IMR-90 (cell line): Measurements from ENCODE around the gene COL27A1. TPM values are rescaled to one million over a fixed set of nuclear protein-coding genes. Genes with fewer than 3 reads are reported as not detected.

ENCODE experiments used
- ATAC-seq: fragments of 200-7000 bp; cut with Tn5 transposase; 2 replicates; pipeline ENCODE4 v1.9.1; 2020; ENCODE audit warnings: low read depth, mild to moderate bottlenecking, moderate library complexity
- BruUV-seq: library from RNA; stranded (reverse); fragments of 400-500 nt; replicated peaks from 2 replicates; lab custom pipeline; 2021; lab: Mats Ljungman, UMichigan
- CTCF ChIA-PET: fragments of 300-600 bp; formaldehyde crosslinking; extraction: SDS; loops from one replicate; lab custom pipeline; 2021; ENCODE audit warnings: antibody characterized with exemption; lab: Yijun Ruan, JAX
- POLR2A ChIA-PET: fragments of 300-600 bp; sonication (Branson Sonifier 250); formaldehyde crosslinking; loops from one replicate; lab custom pipeline; 2022; ENCODE audit warnings: antibody characterized with exemption; ENCODE audit not compliant: unreplicated experiment; lab: Charles Lee
- DNase-seq: peaks from one replicate; pipeline ENCODE4 v3.0.0; 2013
- H2AFZ ChIP-seq: replicated peaks from 2 replicates; pipeline ENCODE3; 2013; ENCODE audit warnings: low read length, mild to moderate bottlenecking; ENCODE audit not compliant: poor library complexity
- H2AK5ac ChIP-seq: 2 replicates; pipeline ENCODE4 v1.6.1; 2013; ENCODE audit warnings: low read depth, low read length, inconsistent platforms
- H2AK9ac ChIP-seq: replicated peaks from 2 replicates; pipeline ENCODE3; 2013; ENCODE audit warnings: mild to moderate bottlenecking, low read depth, low read length, moderate library complexity; ENCODE audit not compliant: poor library complexity
- H2BK120ac ChIP-seq: 2 replicates; pipeline ENCODE4 v1.6.1; 2013; ENCODE audit warnings: low read depth, low read length, inconsistent platforms
- H2BK15ac ChIP-seq: 3 replicates; pipeline ENCODE4 v1.6.1; 2013; ENCODE audit warnings: low read depth, low read length, inconsistent platforms
- H2BK20ac ChIP-seq: 2 replicates; pipeline ENCODE4 v1.6.1; 2013; ENCODE audit warnings: low read depth, mild to moderate bottlenecking, inconsistent platforms, low read length, moderate library complexity
- H2BK5ac ChIP-seq: 2 replicates; pipeline ENCODE4 v1.6.1; 2013; ENCODE audit warnings: mild to moderate bottlenecking, low read depth, low read length, inconsistent platforms; ENCODE audit not compliant: poor library complexity, severe bottlenecking
- H3K14ac ChIP-seq: replicated peaks from 2 replicates; pipeline ENCODE4 v1.6.1; 2013; ENCODE audit warnings: low read depth, low read length, inconsistent platforms
- H3K18ac ChIP-seq: 2 replicates; pipeline ENCODE4 v1.6.1; 2013; ENCODE audit warnings: low read depth, low read length, control low read depth
- H3K23ac ChIP-seq: 2 replicates; pipeline ENCODE4 v1.6.1; 2013; ENCODE audit warnings: low read depth, low read length, inconsistent platforms
- H3K27ac ChIP-seq: 2 replicates; pipeline ENCODE4 v1.5.1; 2013; ENCODE audit warnings: mild to moderate bottlenecking, control low read depth, low read length; ENCODE audit not compliant: insufficient read depth
- H3K27me3 ChIP-seq: 2 replicates; pipeline ENCODE4 v1.6.1; 2013; ENCODE audit warnings: low read length; ENCODE audit not compliant: control insufficient read depth, insufficient read depth
- H3K36me3 ChIP-seq: 2 replicates; pipeline ENCODE4 v1.6.1; 2013; ENCODE audit warnings: low read length, mixed read lengths; ENCODE audit not compliant: control insufficient read depth, insufficient read depth
- H3K4ac ChIP-seq: 2 replicates; pipeline ENCODE4 v1.6.1; 2013; ENCODE audit warnings: low read depth, low read length, inconsistent platforms
- H3K4me1 ChIP-seq: 2 replicates; pipeline ENCODE4 v1.6.1; 2013; ENCODE audit warnings: low read length, mixed read lengths; ENCODE audit not compliant: control insufficient read depth, insufficient read depth
- H3K4me2 ChIP-seq: 2 replicates; pipeline ENCODE4 v1.6.1; 2013; ENCODE audit warnings: low read depth, mild to moderate bottlenecking, control low read depth, low read length, moderate library complexity
- H3K4me3 ChIP-seq: 2 replicates; pipeline ENCODE4 v1.5.1; 2013; ENCODE audit warnings: low read depth, mild to moderate bottlenecking, control low read depth, low read length, moderate library complexity; ENCODE audit not compliant: insufficient read depth
- H3K56ac ChIP-seq: 2 replicates; pipeline ENCODE4 v1.6.1; 2013; ENCODE audit warnings: low read length, inconsistent platforms; ENCODE audit not compliant: insufficient read depth; ENCODE audit errors: extremely low read depth
- H3K79me1 ChIP-seq, 2 experiments: 2 replicates each; pipeline ENCODE4 v1.6.1; 2013; ENCODE audit warnings: low read length in 2 of 2, inconsistent platforms in 1 of 2, low read depth in 1 of 2
- H3K9ac ChIP-seq: 2 replicates; pipeline ENCODE4 v1.6.1; 2013; ENCODE audit warnings: low read depth, low read length, control low read depth
- H3K9me1 ChIP-seq: 2 replicates; pipeline ENCODE4 v1.6.1; 2013; ENCODE audit warnings: low read length, inconsistent platforms; ENCODE audit not compliant: insufficient read depth
- H3K9me3 ChIP-seq: 2 replicates; pipeline ENCODE4 v1.6.1; 2013; ENCODE audit warnings: low read length; ENCODE audit not compliant: control insufficient read depth, insufficient read depth
- H4K20me1 ChIP-seq: 2 replicates; pipeline ENCODE4 v1.6.1; 2013; ENCODE audit warnings: low read length, inconsistent platforms; ENCODE audit not compliant: insufficient read depth
- H4K5ac ChIP-seq: 2 replicates; pipeline ENCODE4 v1.6.1; 2013; ENCODE audit warnings: mild to moderate bottlenecking, low read depth, low read length, control low read depth
- H4K8ac ChIP-seq, 2 experiments: 2 replicates each; pipeline ENCODE4 v1.6.1; 2013; ENCODE audit warnings: low read depth in 2 of 2, low read length in 2 of 2, control low read depth in 1 of 2, inconsistent platforms in 1 of 2
- H4K91ac ChIP-seq: 2 replicates; pipeline ENCODE4 v1.6.1; 2013; ENCODE audit warnings: low read depth, low read length, inconsistent platforms; ENCODE audit not compliant: insufficient read depth
- FOS ChIP-seq: fragments of 150-350 bp; IDR thresholded peaks from 2 replicates; pipeline ENCODE4 v1.6.1; 2016; ENCODE audit warnings: low read depth, low read length
- MXI1 ChIP-seq: IDR thresholded peaks from 2 replicates; pipeline ENCODE4 v1.6.1; 2012; ENCODE audit warnings: low read depth, mild to moderate bottlenecking, low read length, moderate library complexity, borderline replicate concordance
- WGBS, 2 experiments: methylation state at CpG; one replicate each; pipeline versions ENCODE4 v1.1.5 to v1.1.7; 2013; ENCODE audit warnings: missing lambda C conversion rate in 2 of 2; ENCODE audit not compliant: insufficient read length in 1 of 2; ENCODE audit errors: extremely low coverage in 2 of 2; 5-methylcytosine and 5-hydroxymethylcytosine counted together
- dilution Hi-C: fragments of 300-500 bp; cut with HindIII; formaldehyde crosslinking; loops from one replicate; pipeline ENCODE4 v1.14.3; 2018; ENCODE audit warnings: low sequenced_read_pairs; ENCODE audit not compliant: unreplicated experiment
- in situ Hi-C: fragments of 300-500 bp; cut with MboI; formaldehyde crosslinking; loops from 3 replicates; pipeline ENCODE4 v1.14.3; 2019; ENCODE audit warnings: low sequenced_read_pairs, inconsistent platforms, mixed read lengths
- intact Hi-C: fragments of 100-400 bp; cut with micrococcal nuclease; formaldehyde crosslinking; loops from 2 replicates; pipeline ENCODE4 v1.10.0; 2022
- polyA plus RNA-seq, 3 experiments: library from polyadenylated mRNA; depleted of rRNA; stranded (reverse); fragments of >200 nt; gene quantifications; 2 replicates each; pipeline ENCODE4 v1.2.3, GENCODE V29; 2012; ENCODE audit warnings: low replicate concordance in 1 of 3
- total RNA-seq: library from RNA; depleted of rRNA; stranded (reverse); fragments of >200 nt; gene quantifications from 2 replicates; pipeline ENCODE4 v1.2.3, GENCODE V29; 2012

COL27A1 gene
- total and polyA plus RNA-seq, 2 of the 4 experiments (the other 2 are of a cell fraction), result 3.2 to 18.3 TPM

GRCh38 chr9:114278881-114279570 lies 123.7 kb downstream of the COL27A1 start:
- H2BK120ac ChIP-seq, result peak overlapping the region; percentile 41
- peak; percentile 51 for DNase-seq
- peak overlapping the region; percentile 54 for H2AFZ ChIP-seq
- no peak for TF ChIP-seq MXI1
- TF ChIP-seq FOS, result peak; percentile 34; the same call in 1 of the 2 replicates
- no peaks in the 10 kb centered on the region for H3K27me3 ChIP-seq
- ATAC-seq, result peak; percentile 14; the same call in 1 of the 2 replicates
- H3K4me1 ChIP-seq, result peaks cover 36% of the 10 kb centered on the region
- dilution Hi-C loops, result no loop called here
- 40% methylated on average over 5 of the region's 14 CpGs; no CpG with 5 or more reads in 1 of the 2 experiments for WGBS, 2 experiments
- no TSS peak for BruUV-seq
- 0 out of 4 replicates have a peak overlapping the region, but pooled peaks of 1 of the 2 experiments have one; percentile 15 for H4K8ac ChIP-seq
- no peak overlapping the region for H2BK15ac ChIP-seq
- H2AK9ac ChIP-seq, result peak overlapping the region; percentile 46
- peak overlapping the region; percentile 55 for H4K91ac ChIP-seq
- no peak overlapping the region for H3K56ac ChIP-seq
- peaks cover 45% of the 10 kb centered on the region for H3K9me1 ChIP-seq
- no peak overlapping the region; the same call in 1 of the 2 replicates for H4K5ac ChIP-seq
- intact Hi-C loops, result no loop called here
- no peak overlapping the region for H3K27ac ChIP-seq
- H2BK20ac ChIP-seq, result peak overlapping the region; percentile 38; the same call in 1 of the 2 replicates
- H3K9me3 ChIP-seq, result no peaks in the 10 kb centered on the region
- no peak overlapping the region for H3K4me3 ChIP-seq
- no peak overlapping the region for H3K9ac ChIP-seq
- ChIA-PET CTCF (interaction anchor here (0.8 to 1.6 kb wide), 2 partner anchors 12 to 124 kb away, joined by 4 read pairs; no protein-coding TSS in a partner anchor), POLR2A (no interaction called here)
- H3K4me2 ChIP-seq, result no peak overlapping the region
- H4K20me1 ChIP-seq, result peaks cover 4% of the 10 kb centered on the region
- H3K36me3 ChIP-seq, result peaks cover 3% of the 10 kb centered on the region; the same call in 1 of the 2 replicates
- H2BK5ac ChIP-seq, result peak overlapping the region; percentile 41
- H3K23ac ChIP-seq, result 0 out of 2 replicates have a peak overlapping the region, but pooled peaks have one; percentile 18
- H3K18ac ChIP-seq, result no peak overlapping the region
- H2AK5ac ChIP-seq, result peak overlapping the region; percentile 97; the same call in 1 of the 2 replicates
- in situ Hi-C loops, result no loop called here
- peaks cover 7 to 39% of the 10 kb centered on the region in 2 experiments; a peak in 3 of 4 replicates for H3K79me1 ChIP-seq
- peak overlapping the region; percentile 34; the same call in 1 of the 2 replicates for H3K14ac ChIP-seq
- peak overlapping the region; percentile 21 for H3K4ac ChIP-seq
